Neuronal stem cell (in vitro differentiated cells): ENCODE data around the gene MAPT.
A peak's percentile ranks its signal among the peaks of the same experiment; 100 is the strongest.

Experiments
- DNase-seq: peaks from one replicate; pipeline ENCODE4 v3.0.0-alpha.2; 2013; ENCODE audit warnings: low spot score
- H2AFZ ChIP-seq: one replicate; pipeline ENCODE4 v1.6.1; 2013; ENCODE audit warnings: mild to moderate bottlenecking, low read length, inconsistent platforms
- H2AK5ac ChIP-seq: 2 replicates; pipeline ENCODE4 v1.6.1; 2013; ENCODE audit warnings: low read depth, mild to moderate bottlenecking, inconsistent platforms, low read length, moderate library complexity, mixed read lengths
- H2BK120ac ChIP-seq: 2 replicates; pipeline ENCODE4 v1.6.1; 2013; ENCODE audit warnings: low read depth, mild to moderate bottlenecking, inconsistent platforms, low read length, moderate library complexity, mixed read lengths
- H2BK12ac ChIP-seq: one replicate; pipeline ENCODE4 v1.6.1; 2013; ENCODE audit warnings: low read length, inconsistent platforms
- H2BK15ac ChIP-seq: 2 replicates; pipeline ENCODE4 v1.6.1; 2013; ENCODE audit warnings: mild to moderate bottlenecking, low read length, inconsistent platforms, mixed read lengths
- H2BK5ac ChIP-seq: one replicate; pipeline ENCODE4 v1.6.1; 2013; ENCODE audit warnings: inconsistent platforms, mild to moderate bottlenecking, low read length, moderate library complexity
- H3K14ac ChIP-seq: one replicate; pipeline ENCODE4 v1.6.1; 2013; ENCODE audit warnings: low read length, inconsistent platforms
- H3K18ac ChIP-seq: 2 replicates; pipeline ENCODE4 v1.6.1; 2013; ENCODE audit warnings: low read length, inconsistent platforms
- H3K23ac ChIP-seq: 2 replicates; pipeline ENCODE4 v1.6.1; 2013; ENCODE audit warnings: low read depth, mild to moderate bottlenecking, mixed read lengths, low read length, inconsistent platforms; ENCODE audit not compliant: poor library complexity
- H3K27ac ChIP-seq: replicated peaks from 3 replicates; pipeline ENCODE4 v1.5.1; 2013; ENCODE audit warnings: low read length, inconsistent platforms
- H3K27me3 ChIP-seq, 3 experiments: 2 replicates each; pipeline ENCODE4 v1.6.1; 2013; ENCODE audit warnings: low read length in 3 of 3, mild to moderate bottlenecking in 2 of 3, inconsistent platforms in 1 of 3, low read depth in 1 of 3, mixed read lengths in 1 of 3, moderate library complexity in 1 of 3; ENCODE audit not compliant: control insufficient read depth in 3 of 3, insufficient read depth in 3 of 3
- H3K36me3 ChIP-seq, 2 donors: replicated peaks in 1 of 2; 2 replicates each; pipeline ENCODE4 v1.6.1; 2013; ENCODE audit warnings: low read length in 2 of 2; ENCODE audit not compliant: control insufficient read depth in 2 of 2, insufficient read depth in 2 of 2
- H3K4ac ChIP-seq: 2 replicates; pipeline ENCODE4 v1.6.1; 2013; ENCODE audit warnings: inconsistent platforms, mild to moderate bottlenecking, low read length, moderate library complexity
- H3K4me1 ChIP-seq, 2 donors: 1 replicate in 1 of 2; 2 replicates in 1 of 2; pipeline ENCODE4 v1.6.1; 2013; ENCODE audit warnings: low read length in 2 of 2, low read depth in 1 of 2; ENCODE audit not compliant: control insufficient read depth in 2 of 2, insufficient read depth in 1 of 2
- H3K4me2 ChIP-seq: one replicate; pipeline ENCODE4 v1.6.1; 2013; ENCODE audit warnings: mild to moderate bottlenecking, low read length, inconsistent platforms; ENCODE audit not compliant: insufficient read depth, poor library complexity, severe bottlenecking
- H3K4me3 ChIP-seq, 2 donors: 2 replicates each; pipeline ENCODE4 v1.5.1; 2013; ENCODE audit warnings: low read length in 2 of 2, mild to moderate bottlenecking in 2 of 2, inconsistent platforms in 1 of 2, moderate library complexity in 1 of 2
- H3K79me1 ChIP-seq: one replicate; pipeline ENCODE4 v1.6.1; 2013; ENCODE audit warnings: low read depth, mild to moderate bottlenecking, inconsistent platforms, low read length, moderate library complexity
- H3K9ac ChIP-seq: one replicate; pipeline ENCODE4 v1.6.1; 2013; ENCODE audit warnings: mild to moderate bottlenecking, low read depth, low read length, inconsistent platforms; ENCODE audit not compliant: poor library complexity
- H3K9me3 ChIP-seq, 2 donors: replicated peaks in 1 of 2; 2 replicates each; pipeline versions ENCODE3 to v1.6.1; 2013; ENCODE audit warnings: low read length in 2 of 2, mild to moderate bottlenecking in 2 of 2, inconsistent platforms in 1 of 2, low read depth in 1 of 2, mixed read lengths in 1 of 2, moderate library complexity in 1 of 2; ENCODE audit not compliant: control insufficient read depth in 2 of 2, insufficient read depth in 1 of 2
- H4K8ac ChIP-seq: one replicate; pipeline ENCODE4 v1.6.1; 2013; ENCODE audit warnings: low read depth, mild to moderate bottlenecking, inconsistent platforms, low read length, moderate library complexity
- H4K91ac ChIP-seq: one replicate; pipeline ENCODE4 v1.6.1; 2013; ENCODE audit warnings: low read length, low read depth, mild to moderate bottlenecking, inconsistent platforms; ENCODE audit not compliant: poor library complexity
- WGBS, 2 donors: extraction: QIAGEN DNeasy Blood & Tissue Kit; methylation state at CpG; one replicate each; pipeline ENCODE4 v1.1.7; 2013; ENCODE audit warnings: missing lambda C conversion rate in 2 of 2, mixed read lengths in 1 of 2; ENCODE audit not compliant: insufficient read length in 2 of 2, insufficient replicate concordance in 1 of 2; ENCODE audit errors: extremely low coverage in 2 of 2; 5-methylcytosine and 5-hydroxymethylcytosine counted together

MAPT gene

DNA sequence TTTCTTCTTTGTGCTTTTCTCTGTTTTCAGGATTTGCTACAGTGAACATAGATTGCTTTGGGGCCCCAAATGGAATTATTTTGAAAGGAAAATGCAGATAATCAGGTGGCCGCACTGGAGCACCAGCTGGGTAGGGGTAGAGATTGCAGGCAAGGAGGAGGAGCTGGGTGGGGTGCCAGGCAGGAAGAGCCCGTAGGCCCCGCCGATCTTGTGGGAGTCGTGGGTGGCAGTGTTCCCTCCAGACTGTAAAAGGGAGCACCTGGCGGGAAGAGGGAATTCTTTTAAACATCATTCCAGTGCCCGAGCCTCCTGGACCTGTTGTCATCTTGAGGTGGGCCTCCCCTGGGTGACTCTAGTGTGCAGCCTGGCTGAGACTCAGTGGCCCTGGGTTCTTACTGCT, 105.9 kb downstream of the MAPT start:
- no peak overlapping the region for H3K4ac ChIP-seq
- no peak overlapping the region for H2AK5ac ChIP-seq
- no peak overlapping the region for H3K9ac ChIP-seq
- H4K8ac ChIP-seq = no peak overlapping the region
- H3K79me1 ChIP-seq = peaks cover 1% of the 10 kb centered on the region
- no peak overlapping the region for H3K23ac ChIP-seq
- no peaks in the 10 kb centered on the region for H3K4me1 ChIP-seq
- H2BK12ac ChIP-seq = no peak overlapping the region
- peak overlapping the region; percentile 87 for H2BK120ac ChIP-seq
- no peak overlapping the region for H4K91ac ChIP-seq
- peak overlapping the region; percentile 4 for H2AFZ ChIP-seq
- no peak for DNase-seq
- H3K9me3 ChIP-seq = no peaks in the 10 kb centered on the region
- no peak overlapping the region for H3K4me2 ChIP-seq
- no peak overlapping the region for H3K4me3 ChIP-seq
- no peak overlapping the region for H3K27ac ChIP-seq
- no peak overlapping the region for H3K18ac ChIP-seq
- no peaks in the 10 kb centered on the region for H3K36me3 ChIP-seq
- no CpG with 5 or more reads among the region's 7 CpGs for WGBS, 2 donors
- no peak overlapping the region for H2BK15ac ChIP-seq
- H3K27me3 ChIP-seq = peaks cover 0 to 12% (median 0%) of the 10 kb centered on the region in 3 experiments
- no peak overlapping the region for H3K14ac ChIP-seq
- no peak overlapping the region for H2BK5ac ChIP-seq

DNA sequence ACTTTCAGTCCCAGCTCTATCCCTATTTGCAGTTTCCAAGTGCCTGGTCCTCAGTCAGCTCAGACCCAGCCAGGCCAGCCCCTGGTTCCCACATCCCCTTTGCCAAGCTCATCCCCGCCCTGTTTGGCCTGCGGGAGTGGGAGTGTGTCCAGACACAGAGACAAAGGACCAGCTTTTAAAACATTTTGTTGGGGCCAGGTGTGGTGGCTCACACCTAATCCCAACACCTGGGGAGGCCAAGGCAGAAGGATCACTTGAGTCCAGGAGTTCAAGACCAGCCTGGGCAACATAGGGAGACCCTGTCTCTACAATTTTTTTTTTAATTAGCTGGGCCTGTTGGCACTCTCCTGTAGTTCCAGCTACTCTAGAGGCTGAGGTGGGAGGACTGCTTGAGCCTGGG, 106.4 kb downstream of the MAPT start:
- H3K9ac ChIP-seq = no peak overlapping the region
- H2AK5ac ChIP-seq = no peak overlapping the region
- no peak overlapping the region for H2BK12ac ChIP-seq
- H4K8ac ChIP-seq = no peak overlapping the region
- H2AFZ ChIP-seq = no peak overlapping the region
- H3K4me1 ChIP-seq = no peaks in the 10 kb centered on the region
- peaks cover 0 to 12% (median 0%) of the 10 kb centered on the region in 3 experiments for H3K27me3 ChIP-seq
- H3K36me3 ChIP-seq = no peaks in the 10 kb centered on the region
- H2BK15ac ChIP-seq = no peak overlapping the region
- H3K14ac ChIP-seq = no peak overlapping the region
- H3K4me2 ChIP-seq = no peak overlapping the region
- no CpG with 5 or more reads among the region's 2 CpGs for WGBS, 2 donors
- H3K4me3 ChIP-seq = no peak overlapping the region
- H4K91ac ChIP-seq = no peak overlapping the region
- no peak overlapping the region for H2BK5ac ChIP-seq
- peak overlapping the region; percentile 87 for H2BK120ac ChIP-seq
- no peak overlapping the region for H3K23ac ChIP-seq
- H3K27ac ChIP-seq = no peak overlapping the region
- peaks cover 1% of the 10 kb centered on the region for H3K79me1 ChIP-seq
- DNase-seq = no peak
- H3K9me3 ChIP-seq = no peaks in the 10 kb centered on the region
- H3K18ac ChIP-seq = no peak overlapping the region
- no peak overlapping the region for H3K4ac ChIP-seq

DNA sequence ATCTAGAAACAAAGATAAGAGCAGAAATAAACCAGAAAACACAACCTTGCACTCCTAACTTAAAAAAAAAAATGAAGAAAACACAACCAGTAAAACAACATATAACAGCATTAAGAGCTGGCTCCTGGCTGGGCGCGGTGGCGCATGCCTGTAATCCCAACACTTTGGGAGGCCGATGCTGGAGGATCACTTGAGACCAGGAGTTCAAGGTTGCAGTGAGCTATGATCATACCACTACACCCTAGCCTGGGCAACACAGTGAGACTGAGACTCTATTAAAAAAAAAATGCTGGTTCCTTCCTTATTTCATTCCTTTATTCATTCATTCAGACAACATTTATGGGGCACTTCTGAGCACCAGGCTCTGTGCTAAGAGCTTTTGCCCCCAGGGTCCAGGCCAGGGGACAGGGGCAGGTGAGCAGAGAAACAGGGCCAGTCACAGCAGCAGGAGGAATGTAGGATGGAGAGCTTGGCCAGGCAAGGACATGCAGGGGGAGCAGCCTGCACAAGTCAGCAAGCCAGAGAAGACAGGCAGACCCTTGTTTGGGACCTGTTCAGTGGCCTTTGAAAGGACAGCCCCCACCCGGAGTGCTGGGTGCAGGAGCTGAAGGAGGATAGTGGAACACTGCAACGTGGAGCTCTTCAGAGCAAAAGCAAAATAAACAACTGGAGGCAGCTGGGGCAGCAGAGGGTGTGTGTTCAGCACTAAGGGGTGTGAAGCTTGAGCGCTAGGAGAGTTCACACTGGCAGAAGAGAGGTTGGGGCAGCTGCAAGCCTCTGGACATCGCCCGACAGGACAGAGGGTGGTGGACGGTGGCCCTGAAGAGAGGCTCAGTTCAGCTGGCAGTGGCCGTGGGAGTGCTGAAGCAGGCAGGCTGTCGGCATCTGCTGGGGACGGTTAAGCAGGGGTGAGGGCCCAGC, 107.3 kb downstream of the MAPT start:
- H3K23ac ChIP-seq = no peak overlapping the region
- H3K27ac ChIP-seq = no peak overlapping the region
- H3K27me3 ChIP-seq = peaks cover 0 to 10% (median 0%) of the 10 kb centered on the region in 3 experiments
- peak overlapping the region; percentile 64 for H3K18ac ChIP-seq
- no CpG with 5 or more reads among the region's 13 CpGs for WGBS, 2 donors
- no peak for DNase-seq
- no peak overlapping the region for H2BK120ac ChIP-seq
- peak overlapping the region; percentile 1 for H2AFZ ChIP-seq
- H2BK5ac ChIP-seq = no peak overlapping the region
- no peak overlapping the region for H3K9ac ChIP-seq
- no peak overlapping the region for H3K4me2 ChIP-seq
- H2BK15ac ChIP-seq = peak overlapping the region; percentile 89
- peaks cover 1% of the 10 kb centered on the region for H3K79me1 ChIP-seq
- H4K8ac ChIP-seq = peak overlapping the region; percentile 65
- H3K36me3 ChIP-seq = no peaks in the 10 kb centered on the region
- no peak overlapping the region for H3K14ac ChIP-seq
- H3K9me3 ChIP-seq = no peaks in the 10 kb centered on the region
- peak overlapping the region; percentile 99 for H2AK5ac ChIP-seq
- peak overlapping the region; percentile 53 for H3K4ac ChIP-seq
- H3K4me3 ChIP-seq = no peak overlapping the region
- no peak overlapping the region for H4K91ac ChIP-seq
- no peaks in the 10 kb centered on the region for H3K4me1 ChIP-seq
- peak overlapping the region; percentile 98 for H2BK12ac ChIP-seq

DNA sequence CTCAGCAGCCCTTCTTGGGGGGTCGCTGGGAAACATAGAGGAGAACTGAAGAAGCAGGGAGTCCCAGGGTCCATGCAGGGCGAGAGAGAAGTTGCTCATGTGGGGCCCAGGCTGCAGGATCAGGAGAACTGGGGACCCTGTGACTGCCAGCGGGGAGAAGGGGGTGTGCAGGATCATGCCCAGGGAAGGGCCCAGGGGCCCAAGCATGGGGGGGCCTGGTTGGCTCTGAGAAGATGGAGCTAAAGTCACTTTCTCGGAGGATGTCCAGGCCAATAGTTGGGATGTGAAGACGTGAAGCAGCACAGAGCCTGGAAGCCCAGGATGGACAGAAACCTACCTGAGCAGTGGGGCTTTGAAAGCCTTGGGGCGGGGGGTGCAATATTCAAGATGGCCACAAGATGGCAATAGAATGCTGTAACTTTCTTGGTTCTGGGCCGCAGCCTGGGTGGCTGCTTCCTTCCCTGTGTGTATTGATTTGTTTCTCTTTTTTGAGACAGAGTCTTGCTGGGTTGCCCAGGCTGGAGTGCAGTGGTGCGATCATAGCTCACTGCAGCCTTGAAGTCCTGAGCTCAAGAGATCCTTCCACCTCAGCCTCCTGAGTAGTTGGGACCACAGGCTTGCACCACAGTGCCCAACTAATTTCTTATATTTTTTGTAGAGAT, 108.1 kb downstream of the MAPT start:
- Histone ChIP-seq H2AFZ (peak overlapping the region; percentile 1), H4K8ac (peak overlapping the region; percentile 65), H3K27ac (no peak overlapping the region), H3K79me1 (peaks cover 1% of the 10 kb centered on the region), H4K91ac (no peak overlapping the region), H3K9ac (no peak overlapping the region), H2AK5ac (peak overlapping the region; percentile 99), H3K4ac (peak overlapping the region; percentile 53), H3K27me3 (peaks cover 0 to 5% (median 0%) of the 10 kb centered on the region in 3 experiments), H3K4me3 (no peak overlapping the region), H2BK12ac (peak overlapping the region; percentile 98), H3K4me2 (no peak overlapping the region), H3K9me3 (no peaks in the 10 kb centered on the region), H3K36me3 (no peaks in the 10 kb centered on the region), H2BK5ac (no peak overlapping the region), H3K18ac (peak overlapping the region; percentile 64), H2BK120ac (no peak overlapping the region), H3K4me1 (no peaks in the 10 kb centered on the region), H3K23ac (no peak overlapping the region), H3K14ac (no peak overlapping the region), H2BK15ac (peak overlapping the region; percentile 89)
- peak; percentile 73 for DNase-seq
- WGBS, 2 donors = no CpG with 5 or more reads among the region's 8 CpGs
